Measurements from ENCODE around the gene NQO2.
"Not testable (repeated sequence)": the region's sequence is repeated elsewhere in the genome, so short reads cannot be mapped to it uniquely, and the experiment has no call there.

Gene NQO2

GRCh38 chr6:2988426-2989331 lies 11.0 kb upstream of the NQO2 start:
- DNase-seq (ENCODE audit: low spot score) = peak; percentile 87
- FAIRE-seq = no peak

- FAIRE-seq (no peak), DNase-seq (ENCODE audit: low spot score) (peak; percentile 71)
Observed at GRCh38 chr6:2989332-2990247, 10.1 kb upstream of the NQO2 start.

GRCh38 chr6:2990248-2990931 lies 9.3 kb upstream of the NQO2 start:
- no peak for DNase-seq (ENCODE audit: low spot score)

GRCh38 chr6:2990932-2991506 lies 8.7 kb upstream of the NQO2 start:
- FAIRE-seq (no peak), DNase-seq (ENCODE audit: low spot score) (no peak)

More at GRCh38 chr6:2990248-2990931, 9.3 kb upstream of the NQO2 start:
- FAIRE-seq = no peak

- no peak for FAIRE-seq
Observed at GRCh38 chr6:2992330-2992979, 7.2 kb upstream of the NQO2 start.

GRCh38 chr6:2993755-2994317 lies 5.9 kb upstream of the NQO2 start:
- no peak for DNase-seq (ENCODE audit: low spot score)
- no peak for FAIRE-seq

More at GRCh38 chr6:2992330-2992979, 7.2 kb upstream of the NQO2 start:
- no peak for DNase-seq (ENCODE audit: low spot score)

GRCh38 chr6:2998249-2998997 lies 1.3 kb upstream of the NQO2 start:
- peak; percentile 98 for FAIRE-seq
- DNase-seq (ENCODE audit: low spot score) = not testable (repeated sequence)

- DNase-seq (ENCODE audit: low spot score) (no peak), FAIRE-seq (no peak)
Observed at GRCh38 chr6:2998998-2999617, 586 bp upstream of the NQO2 start.

- no peak for FAIRE-seq
- no peak for DNase-seq (ENCODE audit: low spot score)
Observed at GRCh38 chr6:3001146-3001772, 1.6 kb downstream of the NQO2 start.

- no peak for FAIRE-seq
- peak; percentile 65 for DNase-seq (ENCODE audit: low spot score)
Observed at GRCh38 chr6:3001773-3002293, 2.1 kb downstream of the NQO2 start.

GRCh38 chr6:3003226-3003625 lies 3.5 kb downstream of the NQO2 start:
- not testable (repeated sequence) for DNase-seq (ENCODE audit: low spot score); FAIRE-seq

GRCh38 chr6:3005077-3005476 lies 5.4 kb downstream of the NQO2 start:
- FAIRE-seq = no peak
- no peak for DNase-seq (ENCODE audit: low spot score)

- FAIRE-seq (no peak), DNase-seq (ENCODE audit: low spot score) (no peak)
Observed at GRCh38 chr6:3005874-3006273, 6.2 kb downstream of the NQO2 start.

GRCh38 chr6:3006476-3006875 lies 6.8 kb downstream of the NQO2 start:
- FAIRE-seq (no peak), DNase-seq (ENCODE audit: low spot score) (no peak)

GRCh38 chr6:3007571-3007970 lies 7.9 kb downstream of the NQO2 start:
- no peak for FAIRE-seq
- no peak for DNase-seq (ENCODE audit: low spot score)

- not testable (repeated sequence) for DNase-seq (ENCODE audit: low spot score); FAIRE-seq
Observed at GRCh38 chr6:3008712-3009265, 9.1 kb downstream of the NQO2 start.

GRCh38 chr6:3009930-3010329 lies 10.2 kb downstream of the NQO2 start:
- no peak for DNase-seq (ENCODE audit: low spot score)
- no peak for FAIRE-seq

GRCh38 chr6:3011158-3011557 lies 11.5 kb downstream of the NQO2 start:
- DNase-seq (ENCODE audit: low spot score) (no peak), FAIRE-seq (no peak)

Data from urothelium cell line (cell line).